ENCODE measurements around the gene PKN2.

The PKN2 gene

GRCh38 chr1:88779880-88780279, 95.8 kb downstream of the PKN2 start:
- H3K4me3 ChIP-seq (ENCODE audit: low read depth, low read length), result no peak overlapping the region
- no peak for DNase-seq (ENCODE audit: low read depth)
- TF ChIP-seq CTCF (IDR thresholded peaks at IDR 0.05; ENCODE audit: low read depth, low read length, missing control alignments), result no peak

- no peak overlapping the region for H3K4me3 ChIP-seq (ENCODE audit: low read depth, low read length)
- TF ChIP-seq CTCF (IDR thresholded peaks at IDR 0.05; ENCODE audit: low read depth, low read length, missing control alignments), result no peak
- no peak for DNase-seq (ENCODE audit: low read depth)
These were observed 96.4 kb downstream of the PKN2 start for GRCh38 chr1:88780485-88780884.

GRCh38 chr1:88783145-88783544, 99.1 kb downstream of the PKN2 start:
- H3K4me3 ChIP-seq (ENCODE audit: low read depth, low read length), result no peak overlapping the region

GRCh38 chr1:88784551-88784950, 100.5 kb downstream of the PKN2 start:
- DNase-seq (ENCODE audit: low read depth), result peak; percentile 16
- no peak for TF ChIP-seq CTCF (IDR thresholded peaks at IDR 0.05; ENCODE audit: low read depth, low read length, missing control alignments)
- no peak overlapping the region for H3K4me3 ChIP-seq (ENCODE audit: low read depth, low read length)

More at GRCh38 chr1:88783145-88783544, 99.1 kb downstream of the PKN2 start:
- no peak for DNase-seq (ENCODE audit: low read depth)
- TF ChIP-seq CTCF (IDR thresholded peaks at IDR 0.05; ENCODE audit: low read depth, low read length, missing control alignments), result no peak

- DNase-seq (ENCODE audit: low read depth), result no peak
- TF ChIP-seq CTCF (IDR thresholded peaks at IDR 0.05; ENCODE audit: low read depth, low read length, missing control alignments), result no peak
- no peak overlapping the region for H3K4me3 ChIP-seq (ENCODE audit: low read depth, low read length)
These were observed 103.2 kb downstream of the PKN2 start for GRCh38 chr1:88787023-88787903.

DNA sequence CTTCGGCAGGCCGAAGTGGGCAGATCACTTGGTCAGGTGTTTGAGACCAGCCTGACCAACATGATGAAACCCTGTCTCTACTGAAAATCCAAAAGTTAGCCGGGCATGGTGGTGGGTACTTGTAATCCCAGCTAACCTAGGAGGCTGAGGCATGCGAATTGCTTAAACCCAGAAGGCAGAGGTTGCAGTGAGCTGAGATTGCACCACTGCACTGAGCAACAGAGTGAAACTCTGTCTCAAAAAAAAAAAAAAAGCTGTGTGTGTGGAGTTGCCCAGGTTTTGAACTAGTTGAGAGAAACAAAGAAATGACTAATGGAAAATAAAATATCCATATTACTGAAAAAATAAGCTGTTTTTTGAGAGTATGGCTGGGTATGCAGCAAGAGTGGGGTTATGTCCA, 107.1 kb downstream of the PKN2 start:
- no peak overlapping the region for H3K4me3 ChIP-seq (ENCODE audit: low read depth, low read length)

More for the DNA sequence above, 107.1 kb downstream of the PKN2 start:
- DNase-seq (ENCODE audit: low read depth), result no peak
- no peak for TF ChIP-seq CTCF (IDR thresholded peaks at IDR 0.05; ENCODE audit: low read depth, low read length, missing control alignments)
